ENCODE measurements around the gene FAM83C.

The FAM83C gene

GRCh38 chr20:35281506-35282101 lies 10.6 kb downstream of the FAM83C start:
- no peak for DNase-seq

- no peak for DNase-seq
These were observed 11.7 kb downstream of the FAM83C start for GRCh38 chr20:35280523-35280922.

- no peak for DNase-seq
These were observed 12.6 kb downstream of the FAM83C start for GRCh38 chr20:35279533-35280174.

- no peak for DNase-seq
These were observed 13.2 kb downstream of the FAM83C start for GRCh38 chr20:35279040-35279439.

- peak; percentile 81 to 82 for DNase-seq
These were observed 14.5 kb downstream of the FAM83C start, which contains the start of gene MMP24OS for GRCh38 chr20:35277531-35278395. Gene MMP24OS, minus strand, starts transcription at chr20:35278122. Its CDS starts 193 bp downstream, at chr20:35277929.

GRCh38 chr20:35277127-35277526 lies 15.1 kb downstream of the FAM83C start:
- no peak for DNase-seq

- DNase-seq = no peak
These were observed 15.8 kb downstream of the FAM83C start for GRCh38 chr20:35276408-35276807.

- DNase-seq = no peak
These were observed 16.4 kb downstream of the FAM83C start for GRCh38 chr20:35275741-35276251.

GRCh38 chr20:35274172-35275092 lies 17.8 kb downstream of the FAM83C start:
- DNase-seq = no peak

- DNase-seq = no peak
These were observed 18.6 kb downstream of the FAM83C start for GRCh38 chr20:35273449-35274171.

GRCh38 chr20:35271904-35272303 lies 20.3 kb downstream of the FAM83C start:
- no peak for DNase-seq

- DNase-seq = no peak
These were observed 20.9 kb downstream of the FAM83C start for GRCh38 chr20:35271073-35271882.

- no peak for DNase-seq
These were observed 22.0 kb downstream of the FAM83C start for GRCh38 chr20:35270021-35270902.

GRCh38 chr20:35269055-35269781 lies 23.0 kb downstream of the FAM83C start:
- DNase-seq = peak; percentile 23 to 33

GRCh38 chr20:35267092-35267491 lies 25.1 kb downstream of the FAM83C start:
- DNase-seq = no peak

- no peak for DNase-seq
These were observed 27.5 kb downstream of the FAM83C start for GRCh38 chr20:35264755-35265154.

GRCh38 chr20:35263532-35264341 lies 28.5 kb downstream of the FAM83C start:
- DNase-seq = no peak
